ENCODE data around the gene SPINK9. TPM values are rescaled to one million over a fixed set of nuclear protein-coding genes. Genes with fewer than 3 reads are reported as not detected.

Gene SPINK9
- total and polyA plus RNA-seq, 2 of the 4 experiments (the other 2 are of a cell fraction), result not detected

- Histone ChIP-seq H3K56ac (ENCODE audit: extremely low read depth, insufficient read depth, low read length) (peak overlapping the region; percentile 93), H3K4me1 (ENCODE audit: control insufficient read depth, insufficient read depth, low read length) (peaks cover 7% of the 10 kb centered on the region), H3K9ac (ENCODE audit: low read depth, low read length) (peak overlapping the region; percentile 83), H3K9me1 (ENCODE audit: insufficient read depth, low read length) (peaks cover 13% of the 10 kb centered on the region; the same call in 1 of the 2 replicates), H3K4ac (ENCODE audit: low read depth, low read length) (peak overlapping the region; percentile 91), H2AFZ (replicated peaks; ENCODE audit: low read length, poor library complexity) (peak overlapping the region; percentile 89), H2BK5ac (ENCODE audit: low read depth, low read length, poor library complexity, severe bottlenecking) (peak overlapping the region; percentile 58), H3K27me3 (ENCODE audit: control insufficient read depth, insufficient read depth, low read length) (no peaks in the 10 kb centered on the region), H4K5ac (ENCODE audit: low read depth, low read length) (peak overlapping the region; percentile 46), H3K36me3 (ENCODE audit: control insufficient read depth, insufficient read depth, low read length) (no peaks in the 10 kb centered on the region), H3K14ac (replicated peaks; ENCODE audit: low read depth, low read length) (peak overlapping the region; percentile 95), H3K9me3 (ENCODE audit: control insufficient read depth, insufficient read depth, low read length) (no peaks in the 10 kb centered on the region), H2AK9ac (replicated peaks; ENCODE audit: low read depth, low read length, poor library complexity) (peak overlapping the region; percentile 91), H2BK120ac (ENCODE audit: low read depth, low read length) (peak overlapping the region; percentile 44), H4K8ac (ENCODE audit: low read depth in 2 of 2, low read length in 2 of 2) (peak overlapping the region; percentile 78 to 83), H3K18ac (ENCODE audit: low read depth, low read length) (peak overlapping the region; percentile 36), H3K79me1 (ENCODE audit: low read depth in 1 of 2, low read length in 2 of 2) (peaks cover 28 to 37% of the 10 kb centered on the region in 2 experiments), H3K4me2 (ENCODE audit: low read depth, low read length) (peak overlapping the region; percentile 100), H3K23ac (ENCODE audit: low read depth, low read length) (peak overlapping the region; percentile 98), H2BK20ac (ENCODE audit: low read depth, low read length) (peak overlapping the region; percentile 66), H2BK15ac (ENCODE audit: low read depth, low read length) (0 out of 3 replicates have a peak overlapping the region, but pooled peaks have one; percentile 40), H4K91ac (ENCODE audit: insufficient read depth, low read depth, low read length) (peak overlapping the region; percentile 91), H4K20me1 (ENCODE audit: insufficient read depth, low read length) (peaks cover 14% of the 10 kb centered on the region; the same call in 1 of the 2 replicates), H3K27ac (ENCODE audit: insufficient read depth, low read length) (peak overlapping the region; percentile 81), H3K4me3 (ENCODE audit: insufficient read depth, low read depth, low read length) (peak overlapping the region; percentile 70), H2AK5ac (ENCODE audit: low read depth, low read length) (peak overlapping the region; percentile 92)
- intact Hi-C loops (cut with micrococcal nuclease), result loop anchor here (5.0 kb wide), 1 partner anchor 348 kb away; no protein-coding TSS in a partner anchor
- TSS peak; percentile 62 for BruUV-seq (replicated peaks)
- in situ Hi-C loops (cut with MboI; ENCODE audit: low sequenced_read_pairs), result no loop called here
- DNase-seq (no peak), ATAC-seq (ENCODE audit: low read depth) (peak; percentile 1; the same call in 1 of the 2 replicates)
- CTCF ChIA-PET, result no interaction called here
- WGBS, 2 experiments (ENCODE audit: extremely low coverage in 2 of 2, insufficient read length in 1 of 2), result no CpG with 5 or more reads among the region's 6 CpGs
- TF ChIP-seq NFE2L2 (IDR thresholded peaks at IDR 0.05; ENCODE audit: low read depth, low read length) (no peak), MXI1 (IDR thresholded peaks at IDR 0.05; ENCODE audit: borderline replicate concordance, low read depth, low read length) (no peak), POLR2A (IDR thresholded peaks at IDR 0.05; ENCODE audit: low read depth, low read length) (no peak), SMC3 (IDR thresholded peaks at IDR 0.05; ENCODE audit: low read depth, low read length) (no peak), RFX5 (IDR thresholded peaks at IDR 0.05; ENCODE audit: low read depth, low read length) (no peak), ELK1 (IDR thresholded peaks at IDR 0.05; ENCODE audit: borderline replicate concordance, low read depth, low read length) (no peak), FOS (IDR thresholded peaks at IDR 0.05; ENCODE audit: low read depth, low read length) (no peak)
- POLR2A ChIA-PET (ENCODE audit: unreplicated experiment), result no interaction called here
- dilution Hi-C loops (cut with HindIII; ENCODE audit: low sequenced_read_pairs, unreplicated experiment), result no loop called here
Observed at GRCh38 chr5:148384380-148384737, 49.0 kb downstream of the SPINK9 start.
